ENCODE results near the gene TSBP1. TPM values are rescaled to one million over a fixed set of nuclear protein-coding genes. Genes with fewer than 3 reads are reported as not detected.
"Not testable (repeated sequence)": the region's sequence is repeated elsewhere in the genome, so short reads cannot be mapped to it uniquely, and the experiment has no call there.

The TSBP1 gene
- polyA plus RNA-seq, 4 donors = 0.05 TPM; not detected in 3

DNA sequence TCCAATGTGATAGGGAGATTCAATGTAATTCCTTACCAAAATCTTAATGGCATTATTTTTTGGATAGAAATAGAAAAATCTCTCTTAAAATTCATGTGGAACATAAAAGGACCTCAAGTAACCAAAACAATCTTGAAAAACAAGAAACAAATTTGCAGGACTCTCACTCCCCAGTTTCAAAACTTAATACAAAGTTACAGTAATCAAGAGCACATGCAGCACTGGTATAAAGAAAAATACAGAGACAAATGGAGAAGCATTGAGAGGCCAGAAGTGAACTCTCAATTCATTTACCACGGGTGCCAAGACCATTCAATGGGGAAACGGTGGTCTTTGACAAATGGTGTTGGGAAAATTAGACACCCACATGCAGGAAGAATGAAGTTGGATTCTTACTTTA is 7.8 kb upstream of the TSBP1 start:
- no peak for DNase-seq (ENCODE audit: low read depth in 4 of 4, low spot score in 3 of 4)

DNA sequence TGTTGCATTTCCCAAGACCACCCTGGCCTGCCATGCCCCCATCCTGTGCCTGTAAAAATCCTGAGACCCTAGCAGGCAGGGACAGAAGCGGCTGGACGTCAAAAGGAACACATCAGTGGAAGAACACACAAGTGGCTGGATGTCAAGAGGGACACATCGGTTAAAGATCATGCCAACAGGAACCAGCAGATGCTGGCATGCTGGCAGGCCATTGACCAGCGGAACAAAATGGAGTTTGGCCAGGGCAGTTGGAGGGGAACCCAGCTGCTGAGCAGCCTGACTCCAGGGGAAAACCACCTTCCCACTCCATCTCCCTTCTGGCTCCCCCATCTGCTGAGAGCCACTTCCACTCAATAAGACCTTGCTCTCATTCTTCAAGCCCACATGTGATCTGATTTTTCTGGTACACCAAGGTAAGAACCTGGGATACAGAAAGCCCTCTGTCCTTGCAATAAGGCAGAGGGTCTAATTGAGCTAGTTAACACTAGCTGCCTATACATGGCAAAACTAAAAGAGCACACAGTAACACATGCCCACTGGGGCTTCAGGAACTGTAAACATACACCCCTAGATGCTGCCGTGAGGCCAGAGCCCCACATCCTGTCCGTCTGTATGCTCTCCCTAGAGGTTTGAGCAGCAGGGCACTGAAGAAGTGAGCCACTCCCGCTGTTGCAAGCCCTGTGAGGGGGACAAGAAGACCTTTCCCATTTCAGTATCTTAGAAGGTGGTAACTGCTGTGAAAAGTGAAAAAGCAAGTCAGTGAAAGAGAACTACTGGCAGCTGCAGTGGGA is 4.2 kb upstream of the TSBP1 start:
- DNase-seq (ENCODE audit: low read depth in 4 of 4, low spot score in 3 of 4) = no peak

DNA sequence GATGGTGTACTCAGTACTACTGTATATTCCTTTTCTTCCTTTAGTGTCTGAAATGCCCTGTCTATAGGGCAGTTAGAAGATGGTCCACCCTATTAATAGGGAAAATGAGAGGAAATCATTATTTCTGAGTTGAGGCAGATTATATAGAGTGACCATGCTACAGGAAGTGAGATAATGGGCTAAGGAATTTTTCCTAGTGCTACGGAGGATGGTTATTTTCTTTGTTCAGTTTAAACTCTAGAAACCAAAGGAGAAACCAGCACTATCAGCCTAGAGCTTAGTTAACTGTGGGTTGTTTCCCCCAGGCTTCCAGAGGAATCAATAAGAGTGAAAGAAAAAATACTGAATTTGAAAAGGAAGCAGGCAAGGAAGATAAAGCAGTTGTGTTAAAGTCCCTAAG is 474 bp downstream of the TSBP1 start:
- DNase-seq (ENCODE audit: low read depth in 4 of 4, low spot score in 3 of 4) = no peak

DNA sequence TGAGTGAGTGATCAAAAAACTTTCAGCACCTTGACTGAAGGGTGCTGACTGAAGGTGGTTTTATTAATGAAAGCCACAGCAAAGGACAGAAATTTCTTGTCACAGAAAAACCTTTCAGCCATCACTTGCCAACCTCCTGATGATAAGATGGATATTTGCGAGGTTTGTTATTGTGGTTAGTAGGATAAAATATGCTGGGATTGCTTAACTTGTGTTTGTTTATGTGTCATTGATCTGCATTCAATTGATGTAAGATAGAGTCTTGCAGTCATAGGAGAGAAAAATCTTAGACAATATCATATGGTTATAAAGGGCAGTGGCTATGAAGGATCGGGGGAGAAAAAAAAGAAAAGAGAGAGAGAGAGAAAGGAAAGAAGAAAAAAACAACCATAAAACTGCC is 1.2 kb downstream of the TSBP1 start:
- DNase-seq (ENCODE audit: low read depth in 4 of 4, low spot score in 3 of 4) = no peak

DNA sequence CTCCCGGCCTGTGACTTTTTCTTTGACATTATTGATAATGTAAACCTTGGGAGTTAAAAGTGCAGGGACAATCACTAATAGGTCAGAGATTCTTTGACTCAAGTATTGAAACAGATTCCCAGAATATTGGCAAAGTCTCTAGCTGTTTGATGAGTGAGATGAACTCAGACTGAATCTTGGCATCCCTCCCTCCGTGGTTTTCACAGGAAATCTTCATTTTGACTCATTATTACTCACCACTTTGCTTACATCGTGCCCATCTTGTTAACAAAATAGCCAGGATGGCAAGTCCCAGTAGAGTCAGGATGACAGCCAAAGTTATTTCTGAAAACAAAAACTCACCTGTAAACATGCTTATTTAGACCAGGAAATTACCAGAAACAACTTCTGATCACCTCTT is 2.0 kb downstream of the TSBP1 start:
- no peak for DNase-seq (ENCODE audit: low read depth in 4 of 4, low spot score in 3 of 4)

DNA sequence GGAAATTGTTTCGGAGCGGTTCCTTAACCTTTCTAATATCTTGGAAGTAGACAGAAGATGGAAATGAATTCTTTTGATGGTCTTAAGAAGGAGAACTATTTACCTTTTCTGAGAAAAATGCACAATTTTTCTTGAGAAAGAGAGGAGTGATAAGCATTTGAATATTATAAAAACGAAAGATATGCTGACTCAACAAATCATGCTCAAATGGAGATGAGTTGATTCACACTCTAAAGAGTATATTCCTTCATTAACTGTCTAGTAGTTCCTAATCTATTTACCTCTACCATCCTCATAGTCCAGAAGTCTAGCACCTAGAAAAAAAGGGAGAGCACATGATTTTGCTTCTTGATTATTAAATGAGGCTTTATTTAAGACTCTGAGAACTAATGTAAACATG is 4.1 kb downstream of the TSBP1 start:
- DNase-seq (ENCODE audit: low read depth in 4 of 4, low spot score in 3 of 4) = no peak

DNA sequence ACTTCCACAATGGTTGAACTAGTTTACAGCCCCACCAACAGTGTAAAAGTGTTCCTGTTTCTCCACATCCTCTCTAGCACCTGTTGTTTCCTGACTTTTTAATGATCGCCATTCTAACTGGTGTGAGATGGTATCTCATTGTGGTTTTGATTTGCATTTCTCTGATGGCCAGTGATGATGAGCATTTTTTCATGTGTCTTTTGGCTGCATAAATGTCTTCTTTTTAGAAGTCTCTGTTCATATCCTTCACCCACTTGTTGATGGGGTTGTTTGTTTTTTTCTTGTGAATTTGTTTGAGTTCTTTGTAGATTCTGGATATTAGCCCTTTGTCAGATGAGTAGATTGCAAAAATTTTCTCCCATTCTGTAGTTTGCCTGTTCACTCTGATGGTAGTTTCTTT is 12.5 kb downstream of the TSBP1 start:
- not testable (repeated sequence) for DNase-seq (ENCODE audit: low read depth in 4 of 4, low spot score in 3 of 4)

DNA sequence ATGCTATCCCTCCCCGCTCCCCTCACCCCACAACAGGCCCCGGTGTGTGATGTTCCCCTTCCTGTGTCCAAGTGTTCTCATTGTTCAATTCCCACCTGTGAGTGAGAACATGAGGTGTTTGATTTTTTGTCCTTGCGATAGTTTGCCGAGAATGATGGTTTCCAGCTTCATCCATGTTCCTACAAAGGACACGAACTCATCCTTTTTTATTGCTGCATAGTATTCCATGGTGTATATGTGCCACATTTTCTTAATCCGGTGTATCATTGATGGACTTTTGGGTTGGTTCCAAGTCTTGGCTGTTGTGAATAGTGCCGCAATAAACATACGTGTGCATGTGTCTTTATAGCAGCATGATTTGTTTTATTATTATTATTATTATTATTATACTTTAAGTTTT is 13.2 kb downstream of the TSBP1 start:
- DNase-seq (ENCODE audit: low read depth in 4 of 4, low spot score in 3 of 4) = not testable (repeated sequence)

DNA sequence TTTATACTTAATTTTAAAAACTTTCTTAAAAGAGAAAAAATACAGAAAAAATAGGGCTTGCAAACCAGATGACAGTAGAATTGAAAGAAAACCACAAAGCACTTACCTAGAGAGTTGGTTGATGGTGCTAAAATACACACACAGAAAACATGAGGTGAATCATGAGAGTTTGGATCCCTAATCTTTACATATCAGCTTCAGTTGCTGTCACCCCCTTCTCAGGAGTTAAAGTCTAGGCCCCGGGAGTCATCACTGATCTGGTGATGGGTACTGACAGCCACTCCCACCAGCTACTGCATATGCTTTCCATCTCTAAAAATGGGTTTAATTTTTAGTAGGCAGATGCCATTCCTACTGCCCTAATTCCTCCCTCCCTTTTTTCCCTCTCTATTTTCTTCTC is 16.7 kb downstream of the TSBP1 start:
- DNase-seq (ENCODE audit: low read depth in 4 of 4, low spot score in 3 of 4) = no peak

DNA sequence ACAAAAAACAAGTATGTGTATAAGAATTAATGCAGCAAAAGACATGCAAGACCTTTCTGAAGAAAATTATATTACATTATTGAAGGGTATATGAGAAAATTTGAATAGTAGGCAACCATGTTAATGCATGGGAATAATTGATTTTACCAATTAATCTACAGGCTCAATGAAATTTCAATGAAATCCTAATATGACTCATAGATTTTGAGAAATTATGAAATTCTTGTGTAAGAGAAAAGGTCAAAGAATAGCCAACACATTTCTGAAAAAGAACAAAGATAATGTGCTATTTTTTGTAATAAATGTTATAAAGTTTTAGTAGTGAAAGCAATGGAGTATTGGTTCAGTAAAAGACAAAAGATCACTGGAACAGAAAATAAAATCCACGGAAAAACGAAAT is 18.4 kb downstream of the TSBP1 start:
- no peak for DNase-seq (ENCODE audit: low read depth in 4 of 4, low spot score in 3 of 4)

DNA sequence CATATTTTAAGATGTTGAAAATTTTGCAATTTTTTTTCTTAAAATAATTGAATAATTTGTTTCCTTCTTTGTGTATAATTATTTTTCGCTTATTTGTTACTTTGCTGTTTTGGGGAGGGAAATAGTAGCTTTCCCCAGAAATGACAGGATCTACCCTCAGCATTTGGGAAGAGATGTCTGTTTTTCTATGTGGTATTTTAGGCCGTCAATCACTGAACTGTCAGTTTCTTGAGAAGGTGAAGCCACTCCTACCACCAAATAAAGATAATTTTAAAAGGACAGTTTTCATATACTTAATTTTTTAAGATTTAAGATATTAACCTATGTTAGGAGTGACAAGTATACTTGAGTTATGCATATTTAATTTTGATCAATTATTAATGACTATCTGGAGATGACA is 31.5 kb downstream of the TSBP1 start:
- DNase-seq (ENCODE audit: low read depth in 4 of 4, low spot score in 3 of 4) = no peak

DNA sequence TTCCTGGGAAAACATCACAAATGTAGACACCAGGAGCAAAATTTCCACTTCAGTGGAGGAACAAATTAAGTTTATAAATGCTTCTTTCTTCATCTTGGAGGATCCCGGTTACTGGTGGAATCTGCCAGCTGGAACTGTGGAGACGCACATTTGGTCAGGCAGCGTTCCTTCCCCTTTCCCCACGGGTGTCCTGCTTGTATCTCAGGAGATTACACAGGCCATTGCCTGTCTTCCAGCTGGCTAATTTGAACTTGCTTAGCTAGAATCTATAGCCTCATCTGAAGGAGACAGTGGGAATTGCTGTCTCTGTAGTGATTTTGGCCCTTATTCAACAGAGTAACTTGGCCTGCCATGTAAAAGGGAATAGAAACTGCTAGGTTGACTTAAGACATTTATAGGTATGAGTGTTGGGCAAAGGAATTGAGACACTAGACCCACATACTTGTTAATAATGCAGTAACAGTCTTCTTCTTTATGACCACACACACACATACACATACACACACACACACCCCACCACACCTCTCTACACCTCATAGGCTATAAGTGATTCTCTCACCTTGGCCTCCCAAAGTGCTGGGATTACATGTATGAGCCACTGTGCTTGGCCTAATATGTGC is 34.4 kb downstream of the TSBP1 start:
- DNase-seq (ENCODE audit: low read depth in 4 of 4, low spot score in 3 of 4) = no peak

DNA sequence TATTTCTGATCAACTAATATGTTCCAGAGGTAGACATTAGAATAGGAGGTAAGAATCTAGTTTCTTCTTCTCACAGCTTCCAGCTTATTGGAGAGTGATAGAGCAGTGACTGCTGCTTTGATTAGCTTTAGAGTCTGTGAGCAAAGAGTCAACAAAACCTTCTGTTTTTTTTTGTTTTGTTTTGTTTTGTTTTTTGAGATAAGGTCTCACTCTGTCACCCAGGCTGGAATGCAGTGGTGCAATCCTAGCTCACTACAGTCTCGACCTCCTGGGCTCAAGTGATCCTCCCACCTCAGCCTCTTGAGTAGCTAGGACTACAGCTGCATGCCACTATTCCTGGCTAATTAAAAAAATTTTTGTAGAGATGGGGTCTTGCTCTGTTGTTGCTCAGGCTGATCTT is 39.3 kb downstream of the TSBP1 start:
- no peak for DNase-seq (ENCODE audit: low read depth in 4 of 4, low spot score in 3 of 4)

DNA sequence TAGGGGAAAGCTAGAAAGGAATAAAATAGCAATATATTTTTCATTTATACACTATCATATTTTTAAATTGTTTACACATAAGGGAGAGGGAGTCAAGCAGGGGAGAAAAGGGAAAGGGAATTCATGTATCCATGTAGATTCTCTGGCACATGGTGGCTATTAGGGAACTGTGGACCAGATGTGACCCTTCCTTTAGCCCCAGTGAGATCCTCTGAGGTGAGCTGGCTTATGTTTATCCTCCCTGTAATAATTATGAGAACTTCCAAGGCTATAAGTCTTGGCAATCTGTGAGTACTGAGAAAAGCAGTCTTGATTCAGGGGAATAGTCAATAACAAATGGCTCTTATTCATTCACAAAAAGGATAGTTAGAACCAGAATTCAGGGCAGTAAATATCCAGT is 42.6 kb downstream of the TSBP1 start:
- DNase-seq (ENCODE audit: low read depth in 4 of 4, low spot score in 3 of 4) = no peak

DNA sequence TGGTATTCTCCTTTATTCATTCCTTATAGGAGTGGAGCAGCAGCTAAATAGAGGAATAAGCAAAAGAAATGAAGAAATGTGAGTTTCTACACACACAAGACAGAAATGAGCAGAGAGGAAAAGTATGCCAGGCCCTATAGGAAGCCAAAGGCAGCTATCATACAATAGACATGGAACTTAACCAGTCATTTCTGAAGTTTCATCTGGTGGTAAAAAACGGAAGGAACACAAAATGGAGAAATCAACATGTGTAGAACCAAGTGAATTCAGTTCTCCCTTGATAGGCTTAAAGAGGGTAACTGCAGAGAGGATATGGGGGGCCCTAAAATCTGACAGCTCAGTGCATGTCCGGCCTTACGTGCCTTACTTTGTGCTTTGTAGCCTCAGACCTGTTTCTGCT is 44.6 kb downstream of the TSBP1 start:
- DNase-seq (ENCODE audit: low read depth in 4 of 4, low spot score in 3 of 4) = no peak

DNA sequence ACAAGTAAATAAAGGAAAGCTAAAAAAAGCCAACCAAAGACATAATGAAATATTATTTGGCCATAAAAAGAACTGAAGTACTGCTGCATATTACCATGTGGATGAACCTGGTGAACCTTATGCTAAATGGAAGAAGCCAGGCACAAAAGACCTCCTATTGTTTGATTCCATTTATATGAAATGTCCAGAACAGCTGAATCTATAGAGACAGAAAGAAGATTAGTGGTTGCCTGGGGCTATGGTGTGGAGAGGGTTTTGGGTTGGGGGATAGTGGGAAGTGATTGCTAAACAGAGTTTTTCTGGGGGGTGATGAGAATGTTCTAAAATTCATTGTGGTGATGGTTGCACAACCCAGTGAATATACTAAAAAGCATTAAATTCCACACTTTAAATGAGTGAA is 53.2 kb downstream of the TSBP1 start:
- DNase-seq (ENCODE audit: low read depth in 4 of 4, low spot score in 3 of 4) = no peak

DNA sequence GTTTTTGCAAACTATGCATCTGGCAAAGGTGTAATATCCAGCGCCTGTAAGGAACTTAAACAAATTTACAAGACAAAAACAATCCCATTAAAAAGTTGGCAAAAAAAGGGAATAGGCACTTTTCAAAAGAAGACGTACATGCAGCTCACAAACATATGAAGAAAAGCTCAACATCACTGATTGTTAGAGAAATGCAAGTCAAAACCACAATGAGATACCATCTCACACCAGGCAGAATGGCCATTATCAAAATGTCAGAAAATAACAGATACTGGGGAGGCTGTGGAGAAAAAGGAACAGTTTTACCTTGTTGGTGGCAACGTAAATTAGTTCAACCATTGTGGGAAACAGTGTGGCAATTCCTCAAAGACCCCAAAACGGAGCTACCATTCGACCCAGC is 54.2 kb downstream of the TSBP1 start:
- DNase-seq (ENCODE audit: low read depth in 4 of 4, low spot score in 3 of 4) = no peak

DNA sequence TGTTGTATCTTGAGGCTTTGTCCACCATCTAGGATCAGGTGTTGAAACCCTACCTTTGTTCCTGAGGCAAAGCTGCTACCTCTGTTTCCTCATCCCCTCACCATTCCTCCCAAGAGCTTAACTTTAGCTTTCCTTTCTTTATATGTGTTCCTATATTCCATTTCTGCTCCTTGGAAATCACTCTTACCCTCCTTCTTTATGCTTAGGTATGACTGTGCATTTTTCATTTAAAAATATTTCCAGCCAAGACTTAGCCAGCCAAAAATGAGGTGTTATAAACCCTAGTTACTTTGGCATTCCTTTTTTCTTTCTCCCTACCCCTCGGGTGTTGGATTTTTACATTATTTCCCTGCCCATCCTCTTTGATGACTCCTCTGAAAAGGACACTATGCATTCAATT is 57.7 kb downstream of the TSBP1 start:
- DNase-seq (ENCODE audit: low read depth in 4 of 4, low spot score in 3 of 4) = no peak

DNA sequence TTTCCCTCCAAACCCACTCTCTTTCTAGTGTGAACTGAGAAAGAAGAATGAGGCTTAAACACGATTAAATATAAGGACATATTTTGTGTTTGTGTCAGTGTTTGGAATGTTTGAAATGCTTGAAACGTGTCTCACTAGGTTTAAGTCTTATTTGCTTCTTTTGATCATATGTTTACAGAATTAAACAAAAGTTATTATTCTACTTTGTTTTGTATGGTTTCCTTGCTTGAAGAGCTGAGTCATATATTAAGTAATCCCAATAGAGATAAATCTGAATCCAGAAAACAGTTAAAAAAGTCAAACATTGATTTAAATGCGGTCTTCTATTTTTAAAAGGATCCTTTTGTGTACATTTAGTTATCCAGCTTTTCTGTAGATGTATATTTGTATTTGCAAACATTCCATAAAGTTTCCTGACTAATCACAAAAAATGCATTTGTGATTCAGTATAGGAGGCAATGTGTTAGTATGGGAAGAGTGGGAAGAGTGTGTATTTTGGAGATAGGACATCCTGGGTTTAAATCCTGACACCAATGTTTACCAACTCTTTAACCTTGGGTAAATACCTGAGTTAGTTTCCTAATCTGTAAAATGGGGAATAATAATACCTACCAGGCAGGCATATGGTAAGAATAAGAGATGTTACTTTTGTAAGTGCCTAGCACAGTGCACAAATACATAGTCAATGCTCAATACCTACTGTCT is 72.9 kb downstream of the TSBP1 start:
- no peak for DNase-seq (ENCODE audit: low read depth in 4 of 4, low spot score in 3 of 4)

DNA sequence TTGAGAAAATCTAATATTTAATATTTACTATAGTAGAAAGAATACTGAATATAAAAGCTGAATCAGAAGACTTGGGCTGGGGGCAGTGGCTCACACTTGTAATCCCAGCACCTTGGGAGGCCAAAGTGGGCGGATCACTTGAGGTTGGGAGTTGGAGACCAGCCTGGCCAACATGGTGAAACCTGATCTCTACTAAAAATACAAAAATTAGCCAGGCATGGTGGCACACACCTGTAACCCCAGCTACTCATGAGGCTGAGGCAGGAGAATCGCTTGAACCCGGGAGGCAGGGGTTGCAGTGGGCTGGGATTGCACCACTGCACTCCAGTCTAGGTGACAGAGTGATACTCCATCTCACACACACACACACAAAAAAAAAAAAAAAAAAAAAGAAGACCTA is 76.7 kb downstream of the TSBP1 start:
- DNase-seq (ENCODE audit: low read depth in 4 of 4, low spot score in 3 of 4) = not testable (repeated sequence)

DNA sequence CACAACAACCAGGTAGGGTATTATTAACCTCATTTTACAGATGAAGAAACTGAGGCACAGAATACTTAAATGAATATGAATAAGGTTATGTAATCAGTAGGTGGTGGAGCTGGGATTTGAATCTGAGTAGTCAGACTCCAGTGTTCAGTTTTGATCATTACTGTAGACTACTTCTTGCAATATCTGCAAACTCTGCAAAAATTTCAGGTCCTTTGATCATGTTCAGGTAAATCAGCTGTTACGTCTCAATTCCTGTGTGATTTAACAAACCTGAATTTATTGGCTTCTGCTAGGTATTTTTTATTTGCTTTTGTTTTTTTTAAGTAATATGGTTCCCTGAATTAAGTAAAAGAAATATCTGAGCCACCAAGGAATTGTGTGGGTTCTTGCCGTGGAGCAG is 77.1 kb downstream of the TSBP1 start:
- DNase-seq (ENCODE audit: low read depth in 4 of 4, low spot score in 3 of 4) = no peak

DNA sequence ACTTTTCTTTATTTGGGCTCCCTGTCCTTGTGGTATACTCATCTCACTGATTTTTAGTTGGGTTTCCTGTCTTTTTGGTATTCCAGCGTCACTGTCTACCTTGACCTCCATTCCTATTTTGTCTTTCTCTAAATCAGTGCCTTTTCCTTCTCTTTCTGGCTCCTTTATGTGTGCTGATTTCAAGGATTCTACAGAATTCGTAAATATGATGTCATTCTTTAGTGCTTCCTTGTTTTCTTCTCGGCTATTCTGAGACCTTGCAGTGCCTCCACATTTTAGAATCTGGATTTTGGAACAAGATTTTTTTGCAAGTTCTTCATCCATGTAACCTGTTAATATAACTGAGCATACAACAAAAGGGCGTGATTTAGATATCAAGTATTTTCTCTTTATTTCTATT is 78.0 kb downstream of the TSBP1 start:
- DNase-seq (ENCODE audit: low read depth in 4 of 4, low spot score in 3 of 4) = no peak

Measured in right renal pelvis (tissue), 4 donors.